H1 (cell line): Measurements from ENCODE around the gene MTFR1L. TPM values are rescaled to one million over a fixed set of nuclear protein-coding genes. Genes with fewer than 3 reads are reported as not detected.
"Not testable (repeated sequence)": the region's sequence is repeated elsewhere in the genome, so short reads cannot be mapped to it uniquely, and the experiment has no call there.

Experiments used
- CTCF ChIA-PET: fragments of 300-600 bp; sonication (Branson Sonifier 250); formaldehyde crosslinking; loops from one replicate; lab custom pipeline; 2021; ENCODE audit not compliant: partially characterized antibody; lab: Charles Lee
- POLR2A ChIA-PET: fragments of 300-600 bp; sonication (Branson Sonifier 250); formaldehyde crosslinking; loops from one replicate; lab custom pipeline; 2021; ENCODE audit warnings: inconsistent platforms; ENCODE audit not compliant: partially characterized antibody; lab: Charles Lee
- DNase-seq, 2 experiments: peaks; one replicate each; pipeline versions ENCODE4 v3.0.0 to v3.0.0-alpha.2; 2010 to 2022; ENCODE audit warnings: low spot score in 2 of 2, low read depth in 1 of 2, mixed read lengths in 1 of 2
- FAIRE-seq: peaks from 2 replicates; lab custom pipeline; 2011; peaks lifted over from hg19 to GRCh38; lab: Jason Lieb, UNC
- H2AFZ ChIP-seq: 2 replicates; pipeline ENCODE4 v1.8.1; 2012; ENCODE audit warnings: low read length, inconsistent platforms
- H2AK5ac ChIP-seq: 2 replicates; pipeline ENCODE4 v1.6.1; 2013; ENCODE audit warnings: low read depth, low read length
- H2BK120ac ChIP-seq: replicated peaks from 2 replicates; pipeline ENCODE3; 2013; ENCODE audit warnings: low read depth, low read length, inconsistent platforms
- H2BK12ac ChIP-seq: 2 replicates; pipeline ENCODE4 v1.6.1; 2013; ENCODE audit warnings: low read depth, low read length
- H2BK15ac ChIP-seq: 2 replicates; pipeline ENCODE4 v1.6.1; 2013; ENCODE audit warnings: low read length
- H2BK20ac ChIP-seq: 2 replicates; pipeline ENCODE4 v1.6.1; 2013; ENCODE audit warnings: low read length
- H2BK5ac ChIP-seq: 2 replicates; pipeline ENCODE4 v1.6.1; 2013; ENCODE audit warnings: low read depth, low read length
- H3K14ac ChIP-seq: 2 replicates; pipeline ENCODE4 v1.6.1; 2013; ENCODE audit warnings: inconsistent platforms; ENCODE audit not compliant: insufficient read length
- H3K18ac ChIP-seq: 2 replicates; pipeline ENCODE4 v1.6.1; 2013; ENCODE audit warnings: low read length; ENCODE audit errors: extremely low read depth
- H3K23ac ChIP-seq: 2 replicates; pipeline ENCODE4 v1.6.1; 2013; ENCODE audit warnings: inconsistent platforms; ENCODE audit not compliant: insufficient read length
- H3K23me2 ChIP-seq: 2 replicates; pipeline ENCODE4 v1.6.1; 2013; ENCODE audit warnings: low read depth, low read length
- H3K27ac ChIP-seq: 2 replicates; pipeline ENCODE4 v1.6.1; 2011; ENCODE audit warnings: low read depth, low read length, inconsistent platforms
- H3K27me3 ChIP-seq, 4 experiments: replicated peaks in 1 of 4; 1 replicate in 1 of 4; 2 replicates in 3 of 4; pipeline versions ENCODE4 v1.6.1 to v1.8.1; 2011 to 2013; ENCODE audit warnings: low read length in 3 of 4, mild to moderate bottlenecking in 3 of 4, inconsistent platforms in 2 of 4, mixed read lengths in 2 of 4, moderate library complexity in 1 of 4; ENCODE audit not compliant: control insufficient read depth in 3 of 4, insufficient read depth in 3 of 4; ENCODE audit errors: extremely low read depth in 1 of 4
- H3K36me3 ChIP-seq, 4 experiments: 2 replicates each; pipeline versions ENCODE4 v1.6.1 to v1.8.1; 2011 to 2013; ENCODE audit warnings: mild to moderate bottlenecking in 4 of 4, low read length in 3 of 4, moderate library complexity in 2 of 4, control low read depth in 1 of 4, inconsistent platforms in 1 of 4; ENCODE audit not compliant: insufficient read depth in 4 of 4, control insufficient read depth in 2 of 4
- H3K4ac ChIP-seq: replicated peaks from 2 replicates; pipeline ENCODE3; 2013; ENCODE audit warnings: low read length, low read depth, mixed read lengths, inconsistent platforms; ENCODE audit not compliant: insufficient read length
- H3K4me1 ChIP-seq, 4 experiments: replicated peaks in 1 of 4; 1 replicate in 1 of 4; 2 replicates in 3 of 4; pipeline versions ENCODE4 v1.6.1 to v1.8.1; 2011 to 2013; ENCODE audit warnings: low read length in 3 of 4, inconsistent platforms in 2 of 4, mixed read lengths in 1 of 4; ENCODE audit not compliant: insufficient read depth in 4 of 4, control insufficient read depth in 3 of 4
- H3K4me2 ChIP-seq, 2 experiments: 2 replicates each; pipeline versions ENCODE4 v1.6.1 to v1.8.1; 2011 to 2013; ENCODE audit warnings: low read depth in 2 of 2, low read length in 2 of 2, control low read depth in 1 of 2, inconsistent platforms in 1 of 2, mild to moderate bottlenecking in 1 of 2; ENCODE audit not compliant: insufficient read depth in 1 of 2
- H3K4me3 ChIP-seq, 4 experiments: fragments of 200-600, 300-600 bp in 1 of 4; sonication (generic), shearing (Covaris generic), sonication (Bioruptor Twin) in 1 of 4; 2 replicates each; pipeline versions ENCODE4 v1.5.1 to v1.8.1; 2011 to 2016; ENCODE audit warnings: low read length in 4 of 4, low read depth in 3 of 4, control low read depth in 2 of 4, inconsistent platforms in 2 of 4, mild to moderate bottlenecking in 2 of 4, mixed read lengths in 1 of 4, moderate library complexity in 1 of 4; ENCODE audit not compliant: insufficient read depth in 2 of 4; ENCODE audit errors: extremely low read depth in 1 of 4
- H3K56ac ChIP-seq: replicated peaks from 2 replicates; pipeline ENCODE3; 2013; ENCODE audit warnings: low read depth, mild to moderate bottlenecking, mixed read lengths, low read length, inconsistent platforms; ENCODE audit not compliant: insufficient read length
- H3K79me1 ChIP-seq: 2 replicates; pipeline ENCODE4 v1.6.1; 2013; ENCODE audit warnings: low read depth, low read length, control low read depth
- H3K79me2 ChIP-seq, 2 experiments: 2 replicates each; pipeline versions ENCODE4 v1.6.1 to v1.8.1; 2012 to 2013; ENCODE audit warnings: low read length in 2 of 2, mild to moderate bottlenecking in 2 of 2, inconsistent platforms in 1 of 2; ENCODE audit not compliant: insufficient read depth in 2 of 2, control insufficient read depth in 1 of 2
- H3K9ac ChIP-seq, 4 experiments: replicated peaks in 1 of 4; 1 replicate in 1 of 4; 2 replicates in 3 of 4; pipeline versions ENCODE4 v1.6.1 to v1.8.1; 2011 to 2013; ENCODE audit warnings: low read depth in 3 of 4, low read length in 3 of 4, control low read depth in 2 of 4, mild to moderate bottlenecking in 2 of 4, moderate library complexity in 2 of 4, inconsistent platforms in 1 of 4; ENCODE audit errors: extremely low read depth in 1 of 4
- H3K9me3 ChIP-seq, 2 experiments: 2 replicates each; pipeline versions ENCODE4 v1.6.1 to v1.8.1; 2012 to 2013; ENCODE audit warnings: mild to moderate bottlenecking in 2 of 2, moderate library complexity in 2 of 2, control low read depth in 1 of 2, inconsistent platforms in 1 of 2, low read depth in 1 of 2, low read length in 1 of 2, mixed read lengths in 1 of 2; ENCODE audit not compliant: insufficient read depth in 2 of 2
- H4K20me1 ChIP-seq, 2 experiments: replicated peaks in 1 of 2; 2 replicates each; pipeline versions ENCODE3 to v1.8.1; 2011 to 2013; ENCODE audit warnings: inconsistent platforms in 2 of 2, low read length in 2 of 2, mild to moderate bottlenecking in 1 of 2; ENCODE audit not compliant: insufficient read depth in 2 of 2, control insufficient read depth in 1 of 2
- H4K5ac ChIP-seq: 2 replicates; pipeline ENCODE4 v1.6.1; 2013; ENCODE audit warnings: low read length, low read depth, mixed read lengths, inconsistent platforms; ENCODE audit not compliant: insufficient read length
- H4K8ac ChIP-seq: 2 replicates; pipeline ENCODE4 v1.8.0; 2013; ENCODE audit warnings: mild to moderate bottlenecking, moderate library complexity, low read length, inconsistent platforms; ENCODE audit not compliant: insufficient read depth; ENCODE audit errors: extremely low read depth
- H4K91ac ChIP-seq: replicated peaks from 2 replicates; pipeline ENCODE3; 2013; ENCODE audit warnings: low read length, mixed read lengths, inconsistent platforms; ENCODE audit not compliant: insufficient read length
- WGBS, 2 experiments: shearing (Covaris generic) in 1 of 2; methylation state at CpG; one replicate each; pipeline versions ENCODE4 v1.1.6 to v1.1.7; 2013 to 2015; ENCODE audit warnings: low lambda C conversion rate in 2 of 2, mixed read lengths in 2 of 2, inconsistent platforms in 1 of 2, low coverage in 1 of 2, missing lambda C conversion rate in 1 of 2; ENCODE audit not compliant: insufficient replicate concordance in 2 of 2, insufficient coverage in 1 of 2, insufficient read length in 1 of 2; ENCODE audit errors: extremely low coverage in 1 of 2, missing lambda C conversion rate in 1 of 2; 5-methylcytosine and 5-hydroxymethylcytosine counted together
- polyA plus RNA-seq, 7 experiments: library from polyadenylated mRNA; depleted of rRNA in 3 of 7; stranded (reverse) in 5 of 7; unstranded in 2 of 7; fragments of >200 nt in 5 of 7; fragments of 200-250 nt in 2 of 7; gene quantifications; 1 replicate in 5 of 7; 2 replicates in 1 of 7; 4 replicates in 1 of 7; pipeline versions ENCODE4 v1.2.1 to v1.2.3, GENCODE V29; 2011 to 2013; ENCODE audit warnings: missing spikeins in 2 of 7, mixed read lengths in 2 of 7
- total RNA-seq: library from RNA; stranded (reverse); fragmentation: NEBNext Ultra II Directional; extraction: Animal tissue kit (Norgen Biotek cat#: 25700); gene quantifications from 2 replicates; pipeline ENCODE4 v1.2.1, GENCODE V29; 2021

Gene MTFR1L
- total and polyA plus RNA-seq, 2 of the 8 experiments (the other 6 are each of a cell fraction or from before 2014, with no cell fraction given): 20.8 to 23.1 TPM

DNA sequence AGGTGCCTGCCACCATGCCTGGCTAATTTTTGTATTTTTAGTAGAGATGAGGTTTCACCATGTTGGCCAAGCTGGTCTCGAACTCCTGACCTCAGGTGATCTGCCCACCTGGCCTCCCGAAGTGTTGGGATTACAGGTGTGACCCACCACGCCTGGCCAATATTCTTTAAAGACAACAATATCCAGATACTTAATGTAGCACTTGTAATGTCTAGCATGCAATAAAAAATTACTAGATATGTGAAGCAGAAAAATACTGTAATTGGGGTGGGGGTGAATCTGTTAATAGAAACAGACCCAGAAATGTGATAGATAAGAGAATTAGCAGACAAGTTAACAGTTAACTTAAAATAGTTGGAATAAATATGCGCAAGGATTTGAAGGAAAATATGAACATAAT, 20.1 kb downstream of the MTFR1L start:
- not testable (repeated sequence) for H2BK12ac ChIP-seq, H2AK5ac ChIP-seq, H4K20me1 ChIP-seq, H3K27me3 ChIP-seq, H4K5ac ChIP-seq, H3K9ac ChIP-seq, H3K23me2 ChIP-seq, H4K91ac ChIP-seq, H3K79me1 ChIP-seq, H3K14ac ChIP-seq, H3K27ac ChIP-seq, H3K4me1 ChIP-seq, H3K23ac ChIP-seq, H3K4me3 ChIP-seq, FAIRE-seq, H2AFZ ChIP-seq, H3K18ac ChIP-seq, H2BK15ac ChIP-seq, DNase-seq, H4K8ac ChIP-seq, H2BK120ac ChIP-seq, H3K4ac ChIP-seq, H3K9me3 ChIP-seq, H3K4me2 ChIP-seq, H2BK20ac ChIP-seq, H2BK5ac ChIP-seq, H3K56ac ChIP-seq
- Histone ChIP-seq H3K36me3 (peaks cover 4 to 21% (median 15%) of the 10 kb centered on the region in 4 experiments; a peak in 7 of 8 replicates), H3K79me2 (peaks cover 0 to 39% of the 10 kb centered on the region in 2 experiments; a peak in 3 of 4 replicates)
- POLR2A ChIA-PET: interaction anchor here (1.2 to 2.0 kb wide), 2 partner anchors 10 to 19 kb away, joined by 6 read pairs; no protein-coding TSS in a partner anchor
- WGBS, 2 experiments: 90% methylated on average over 4 of the region's 4 CpGs; no CpG with 5 or more reads in 1 of the 2 experiments
- CTCF ChIA-PET: interaction anchor here (0.8 to 1.4 kb wide), 3 partner anchors 8 to 158 kb away, joined by 3 to 4 read pairs (median 3); partner anchors contain the start of gene PAFAH2
